ENCODE data around the gene TAF12. TPM values are rescaled to one million over a fixed set of nuclear protein-coding genes. Genes with fewer than 3 reads are reported as not detected.
"Not testable (repeated sequence)": the region's sequence is repeated elsewhere in the genome, so short reads cannot be mapped to it uniquely, and the experiment has no call there.

Gene TAF12
- polyA plus RNA-seq, 1 of the 3 experiments (the other 2 are of a cell fraction) = 34.9 TPM

- ChIA-PET CTCF (interaction anchor here (0.8 to 1.6 kb wide), 6 partner anchors 9 to 237 kb away, joined by 3 to 8 read pairs (median 3); partner anchors contain the start of gene YTHDF2), POLR2A (interaction anchor here (0.6 to 2.1 kb wide), 21 partner anchors 9 to 1771 kb away, joined by 3 to 32 read pairs (median 4); partner anchors contain the start of genes GMEB1, MED18, RCC1 and YTHDF2)
- H3K27me3 ChIP-seq (ENCODE audit: insufficient read depth) = no peaks in the 10 kb centered on the region
- H3K4me2 ChIP-seq = peak overlapping the region; percentile 81
- TF ChIP-seq TAF1 (IDR thresholded peaks at IDR 0.05; ENCODE audit: borderline replicate concordance, low read depth, low read length) (no peak), RFX5 (IDR thresholded peaks at IDR 0.05; ENCODE audit: low read length) (0 out of 2 replicates have a peak, but pooled peaks have one; percentile 8), MXI1 (IDR thresholded peaks at IDR 0.05; ENCODE audit: low read depth, low read length) (peak; percentile 56; the same call in 1 of the 2 replicates), GABPA (IDR thresholded peaks at IDR 0.05; ENCODE audit: low read depth) (peak; percentile 41; the same call in 1 of the 2 replicates), NRF1 (IDR thresholded peaks at IDR 0.05; ENCODE audit: low read depth, low read length) (peak; percentile 84), MAX (IDR thresholded peaks at IDR 0.05; ENCODE audit: low read depth) (peak; percentile 45; the same call in 1 of the 2 replicates)
- TF ChIP-seq, protein P1, sequence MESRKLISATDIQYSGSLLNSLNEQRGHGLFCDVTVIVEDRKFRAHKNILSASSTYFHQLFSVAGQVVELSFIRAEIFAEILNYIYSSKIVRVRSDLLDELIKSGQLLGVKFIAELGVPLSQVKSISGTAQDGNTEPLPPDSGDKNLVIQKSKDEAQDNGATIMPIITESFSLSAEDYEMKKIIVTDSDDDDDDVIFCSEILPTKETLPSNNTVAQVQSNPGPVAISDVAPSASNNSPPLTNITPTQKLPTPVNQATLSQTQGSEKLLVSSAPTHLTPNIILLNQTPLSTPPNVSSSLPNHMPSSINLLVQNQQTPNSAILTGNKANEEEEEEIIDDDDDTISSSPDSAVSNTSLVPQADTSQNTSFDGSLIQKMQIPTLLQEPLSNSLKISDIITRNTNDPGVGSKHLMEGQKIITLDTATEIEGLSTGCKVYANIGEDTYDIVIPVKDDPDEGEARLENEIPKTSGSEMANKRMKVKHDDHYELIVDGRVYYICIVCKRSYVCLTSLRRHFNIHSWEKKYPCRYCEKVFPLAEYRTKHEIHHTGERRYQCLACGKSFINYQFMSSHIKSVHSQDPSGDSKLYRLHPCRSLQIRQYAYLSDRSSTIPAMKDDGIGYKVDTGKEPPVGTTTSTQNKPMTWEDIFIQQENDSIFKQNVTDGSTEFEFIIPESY (IDR thresholded peaks at IDR 0.05; ENCODE audit: borderline replicate concordance, low read depth) = no peak
- TF ChIP-seq, protein P2, sequence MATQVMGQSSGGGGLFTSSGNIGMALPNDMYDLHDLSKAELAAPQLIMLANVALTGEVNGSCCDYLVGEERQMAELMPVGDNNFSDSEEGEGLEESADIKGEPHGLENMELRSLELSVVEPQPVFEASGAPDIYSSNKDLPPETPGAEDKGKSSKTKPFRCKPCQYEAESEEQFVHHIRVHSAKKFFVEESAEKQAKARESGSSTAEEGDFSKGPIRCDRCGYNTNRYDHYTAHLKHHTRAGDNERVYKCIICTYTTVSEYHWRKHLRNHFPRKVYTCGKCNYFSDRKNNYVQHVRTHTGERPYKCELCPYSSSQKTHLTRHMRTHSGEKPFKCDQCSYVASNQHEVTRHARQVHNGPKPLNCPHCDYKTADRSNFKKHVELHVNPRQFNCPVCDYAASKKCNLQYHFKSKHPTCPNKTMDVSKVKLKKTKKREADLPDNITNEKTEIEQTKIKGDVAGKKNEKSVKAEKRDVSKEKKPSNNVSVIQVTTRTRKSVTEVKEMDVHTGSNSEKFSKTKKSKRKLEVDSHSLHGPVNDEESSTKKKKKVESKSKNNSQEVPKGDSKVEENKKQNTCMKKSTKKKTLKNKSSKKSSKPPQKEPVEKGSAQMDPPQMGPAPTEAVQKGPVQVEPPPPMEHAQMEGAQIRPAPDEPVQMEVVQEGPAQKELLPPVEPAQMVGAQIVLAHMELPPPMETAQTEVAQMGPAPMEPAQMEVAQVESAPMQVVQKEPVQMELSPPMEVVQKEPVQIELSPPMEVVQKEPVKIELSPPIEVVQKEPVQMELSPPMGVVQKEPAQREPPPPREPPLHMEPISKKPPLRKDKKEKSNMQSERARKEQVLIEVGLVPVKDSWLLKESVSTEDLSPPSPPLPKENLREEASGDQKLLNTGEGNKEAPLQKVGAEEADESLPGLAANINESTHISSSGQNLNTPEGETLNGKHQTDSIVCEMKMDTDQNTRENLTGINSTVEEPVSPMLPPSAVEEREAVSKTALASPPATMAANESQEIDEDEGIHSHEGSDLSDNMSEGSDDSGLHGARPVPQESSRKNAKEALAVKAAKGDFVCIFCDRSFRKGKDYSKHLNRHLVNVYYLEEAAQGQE (IDR thresholded peaks at IDR 0.05; ENCODE audit: low read depth, low read length) = peak; percentile 18; the same call in 1 of the 2 replicates
- H3K9me2 ChIP-seq = no peaks in the 10 kb centered on the region
- H3K4me1 ChIP-seq (ENCODE audit: control insufficient read depth in 1 of 2, insufficient read depth in 2 of 2, low read depth in 1 of 2, low read length in 1 of 2) = peaks cover 0 to 9% of the 10 kb centered on the region in 2 experiments; a peak in 2 of 4 replicates
- peak overlapping the region; percentile 96 to 99 for H3K27ac ChIP-seq (ENCODE audit: low read depth in 2 of 2, low read length in 1 of 2)
- no peaks in the 10 kb centered on the region for H3K9me3 ChIP-seq
- peaks cover 6% of the 10 kb centered on the region; the same call in 1 of the 2 replicates for H3K79me2 ChIP-seq (ENCODE audit: insufficient read depth)
- H4K20me1 ChIP-seq (ENCODE audit: insufficient read depth) = no peaks in the 10 kb centered on the region
- H3F3A ChIP-seq (replicated peaks; ENCODE audit: insufficient read depth) = peaks cover 18% of the 10 kb centered on the region
- peak overlapping the region; percentile 83 for H3K9ac ChIP-seq
- H3K36me3 ChIP-seq (replicated peaks in 1 of 2; ENCODE audit: control insufficient read depth in 1 of 2, insufficient read depth in 2 of 2, low read length in 1 of 2) = no peaks in the 10 kb centered on the region
- H2AFZ ChIP-seq (ENCODE audit: low read depth) = peak overlapping the region; percentile 86
- 5% methylated on average over 18 of the region's 18 CpGs for WGBS (ENCODE audit: low lambda C conversion rate)
- peak; percentile 86 for DNase-seq
- peak overlapping the region; percentile 39 to 40 for H3K4me3 ChIP-seq (ENCODE audit: low read depth in 2 of 2, low read length in 1 of 2)
These were observed 5.2 kb upstream of the TAF12 start for GRCh38 chr1:28648008-28648473.

DNA sequence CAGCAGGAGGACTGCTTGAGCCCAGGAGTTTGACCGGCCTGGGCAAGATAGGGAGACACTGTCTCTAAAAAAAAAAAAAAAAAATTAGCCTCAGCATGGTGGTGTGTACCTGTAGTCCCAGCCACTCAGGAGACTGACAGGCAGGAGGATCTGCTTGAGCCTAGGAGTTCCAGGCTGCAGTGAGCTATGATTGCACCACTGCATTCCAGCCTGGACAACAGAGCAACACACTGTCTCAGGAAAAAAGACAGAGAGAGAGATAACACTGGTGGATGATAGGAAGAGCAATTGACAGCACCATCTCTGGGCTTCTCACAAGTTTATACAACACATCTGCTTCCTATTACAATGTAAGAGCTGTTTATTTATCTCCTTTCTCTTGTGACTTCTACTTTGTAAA, 3.2 kb upstream of the TAF12 start:
- DNase-seq = peak; percentile 30
- POLR2A ChIA-PET = interaction anchor here (0.8 to 1.1 kb wide), 2 partner anchors 91 to 410 kb away, joined by 3 to 4 read pairs; partner anchors contain the start of genes ATP5IF1 and YTHDF2
- H3K9ac ChIP-seq = no peak overlapping the region

GRCh38 chr1:28645406-28645805, 2.5 kb upstream of the TAF12 start:
- H3K4me2 ChIP-seq; H3K27ac ChIP-seq (ENCODE audit: low read depth in 2 of 2, low read length in 1 of 2); DNase-seq; CTCF ChIA-PET; H3K9me2 ChIP-seq; H3K9me3 ChIP-seq; H2AFZ ChIP-seq (ENCODE audit: low read depth); H3K36me3 ChIP-seq (replicated peaks in 1 of 2; ENCODE audit: control insufficient read depth in 1 of 2, insufficient read depth in 2 of 2, low read length in 1 of 2); H4K20me1 ChIP-seq (ENCODE audit: insufficient read depth); H3K9ac ChIP-seq; H3K4me3 ChIP-seq (ENCODE audit: low read depth in 2 of 2, low read length in 1 of 2); H3K27me3 ChIP-seq (ENCODE audit: insufficient read depth): not testable (repeated sequence)
- H3F3A ChIP-seq (replicated peaks; ENCODE audit: insufficient read depth) = peaks cover 21% of the 10 kb centered on the region
- 96% methylated on average over 11 of the region's 11 CpGs for WGBS (ENCODE audit: low lambda C conversion rate)
- POLR2A ChIA-PET = interaction anchor here (0.6 to 1.1 kb wide), 2 partner anchors 91 to 191 kb away, joined by 4 to 5 read pairs; partner anchors contain the start of gene YTHDF2
- peaks cover 0 to 11% of the 10 kb centered on the region in 2 experiments; a peak in 2 of 4 replicates for H3K4me1 ChIP-seq (ENCODE audit: control insufficient read depth in 1 of 2, insufficient read depth in 2 of 2, low read depth in 1 of 2, low read length in 1 of 2)
- peaks cover 24% of the 10 kb centered on the region for H3K79me2 ChIP-seq (ENCODE audit: insufficient read depth)

More for the DNA sequence above, 3.2 kb upstream of the TAF12 start:
- CTCF ChIA-PET = no interaction called here
- H3K9me2 ChIP-seq = no peaks in the 10 kb centered on the region
- H3K36me3 ChIP-seq (replicated peaks in 1 of 2; ENCODE audit: control insufficient read depth in 1 of 2, insufficient read depth in 2 of 2, low read length in 1 of 2) = no peaks in the 10 kb centered on the region
- no peak overlapping the region for H2AFZ ChIP-seq (ENCODE audit: low read depth)
- TF ChIP-seq MXI1 (IDR thresholded peaks at IDR 0.05; ENCODE audit: low read depth, low read length) = 0 out of 2 replicates have a peak, but pooled peaks have one; percentile 28
- peak; percentile 38; the same call in 1 of the 2 replicates for TF ChIP-seq GATA2 (CRISPR knock-in tag; IDR thresholded peaks at IDR 0.05)
- no peak for TF ChIP-seq EP300 (IDR thresholded peaks at IDR 0.05; ENCODE audit: borderline replicate concordance in 1 of 2, low read depth in 1 of 2, low read length in 1 of 2)
- no peak for TF ChIP-seq RFX5 (IDR thresholded peaks at IDR 0.05; ENCODE audit: low read length)
- no peak for TF ChIP-seq FOXM1 (IDR thresholded peaks at IDR 0.05; ENCODE audit: low read depth)
- no peak for TF ChIP-seq SMC3 (IDR thresholded peaks at IDR 0.05; ENCODE audit: low read depth, low read length)
- TF ChIP-seq NRF1 (IDR thresholded peaks at IDR 0.05; ENCODE audit: low read depth, low read length) = no peak
- H3K27ac ChIP-seq (ENCODE audit: low read depth in 2 of 2, low read length in 1 of 2) = peak overlapping the region in 1 of 2 experiments; percentile 3; a peak in 2 of 4 replicates
- no peaks in the 10 kb centered on the region for H4K20me1 ChIP-seq (ENCODE audit: insufficient read depth)
- H3K27me3 ChIP-seq (ENCODE audit: insufficient read depth) = no peaks in the 10 kb centered on the region
- no peak overlapping the region for H3K4me3 ChIP-seq (ENCODE audit: low read depth in 2 of 2, low read length in 1 of 2)
- no peak overlapping the region for H3K4me2 ChIP-seq
- peaks cover 0 to 11% of the 10 kb centered on the region in 2 experiments; a peak in 2 of 4 replicates for H3K4me1 ChIP-seq (ENCODE audit: control insufficient read depth in 1 of 2, insufficient read depth in 2 of 2, low read depth in 1 of 2, low read length in 1 of 2)
- 83% methylated on average over 1 of the region's 1 CpG for WGBS (ENCODE audit: low lambda C conversion rate)
- H3K79me2 ChIP-seq (ENCODE audit: insufficient read depth) = peaks cover 17% of the 10 kb centered on the region
- peaks cover 21% of the 10 kb centered on the region for H3F3A ChIP-seq (replicated peaks; ENCODE audit: insufficient read depth)
- H3K9me3 ChIP-seq = no peaks in the 10 kb centered on the region

Measured in SK-N-SH (cell line).